GM23338 (cell line): ENCODE measurements around the gene ETFA. TPM values are rescaled to one million over a fixed set of nuclear protein-coding genes. Genes with fewer than 3 reads are reported as not detected.

Experiments used
- ETS1 ChIP-seq: IDR thresholded peaks from 2 replicates; pipeline ENCODE4 v1.6.1; 2016; ENCODE audit warnings: antibody characterized with exemption
- EZH2phosphoT487 ChIP-seq: fragments of 200-600 bp; sonication (generic); IDR thresholded peaks from one replicate; pipeline ENCODE4 v1.8.1; 2018; ENCODE audit warnings: antibody characterized with exemption; ENCODE audit not compliant: unreplicated experiment
- JUNB ChIP-seq: IDR thresholded peaks from one replicate; pipeline ENCODE4 v1.6.1; 2016; ENCODE audit warnings: antibody characterized with exemption; ENCODE audit not compliant: unreplicated experiment
- POLR2AphosphoS5 ChIP-seq: IDR thresholded peaks from 2 replicates; pipeline ENCODE4 v1.6.1; 2016; ENCODE audit warnings: antibody characterized with exemption, low read depth
- REST ChIP-seq: IDR thresholded peaks from one replicate; pipeline ENCODE4 v1.6.1; 2018; ENCODE audit warnings: antibody characterized with exemption; ENCODE audit not compliant: unreplicated experiment
- ZNF462 ChIP-seq: fragments of 250-450 bp; sonication (Bioruptor Pico); IDR thresholded peaks from 2 replicates; pipeline ENCODE4 v1.5.0; 2020; ENCODE audit warnings: mild to moderate bottlenecking, moderate library complexity
- polyA plus RNA-seq: library from polyadenylated mRNA; unstranded; fragments of >200 nt; fragmentation: Nextera tagmentation; extraction: Ambion mirVana; gene quantifications from 2 replicates; pipeline ENCODE4 v1.2.1, GENCODE V29; 2016
- total RNA-seq: library from RNA; depleted of rRNA; stranded (reverse); fragments of >200 nt; shearing (Covaris generic); gene quantifications from 2 replicates; pipeline ENCODE4 v1.2.3, GENCODE V29; 2014

Gene ETFA
- total and polyA plus RNA-seq, 2 experiments from 2014 or later = 52.9 to 69.1 TPM

GRCh38 chr15:76190751-76191538 lies 120.3 kb downstream of the ETFA start (continued):
- no peak for TF ChIP-seq ZNF462
- no peak for TF ChIP-seq POLR2AphosphoS5
- no peak for TF ChIP-seq JUNB
- no peak for TF ChIP-seq EZH2phosphoT487
- TF ChIP-seq ETS1 = no peak
- no peak for TF ChIP-seq REST
